ENCODE data around the gene MTMR1.

DNA sequence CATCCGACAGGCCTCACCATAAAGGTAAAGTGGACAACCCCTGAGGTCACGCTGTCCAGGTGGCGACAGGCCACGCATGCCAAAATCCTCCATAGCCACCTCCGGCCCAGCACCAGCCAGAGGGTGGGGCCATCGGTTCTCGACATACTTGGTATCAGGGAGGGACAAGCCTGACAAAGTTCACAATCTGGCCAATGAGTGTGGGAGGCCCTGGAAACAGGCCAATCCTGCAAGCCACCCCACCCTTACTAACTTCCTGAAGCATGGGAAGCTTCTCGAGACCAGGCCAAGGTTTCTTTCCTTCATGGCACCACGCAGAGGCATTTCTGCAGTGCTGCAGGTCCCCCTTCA, 73.8 kb downstream of the MTMR1 start:
- TF ChIP-seq, protein P1, sequence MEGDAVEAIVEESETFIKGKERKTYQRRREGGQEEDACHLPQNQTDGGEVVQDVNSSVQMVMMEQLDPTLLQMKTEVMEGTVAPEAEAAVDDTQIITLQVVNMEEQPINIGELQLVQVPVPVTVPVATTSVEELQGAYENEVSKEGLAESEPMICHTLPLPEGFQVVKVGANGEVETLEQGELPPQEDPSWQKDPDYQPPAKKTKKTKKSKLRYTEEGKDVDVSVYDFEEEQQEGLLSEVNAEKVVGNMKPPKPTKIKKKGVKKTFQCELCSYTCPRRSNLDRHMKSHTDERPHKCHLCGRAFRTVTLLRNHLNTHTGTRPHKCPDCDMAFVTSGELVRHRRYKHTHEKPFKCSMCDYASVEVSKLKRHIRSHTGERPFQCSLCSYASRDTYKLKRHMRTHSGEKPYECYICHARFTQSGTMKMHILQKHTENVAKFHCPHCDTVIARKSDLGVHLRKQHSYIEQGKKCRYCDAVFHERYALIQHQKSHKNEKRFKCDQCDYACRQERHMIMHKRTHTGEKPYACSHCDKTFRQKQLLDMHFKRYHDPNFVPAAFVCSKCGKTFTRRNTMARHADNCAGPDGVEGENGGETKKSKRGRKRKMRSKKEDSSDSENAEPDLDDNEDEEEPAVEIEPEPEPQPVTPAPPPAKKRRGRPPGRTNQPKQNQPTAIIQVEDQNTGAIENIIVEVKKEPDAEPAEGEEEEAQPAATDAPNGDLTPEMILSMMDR (IDR thresholded peaks at IDR 0.05): no peak
- TF ChIP-seq POLR2AphosphoS5 (IDR thresholded peaks at IDR 0.05): no peak
- no peak for TF ChIP-seq POLR2A (IDR thresholded peaks at IDR 0.05)
- no peak for TF ChIP-seq EP300 (IDR thresholded peaks at IDR 0.05)
